ENCODE results near the gene B4GAT1.

DNA sequence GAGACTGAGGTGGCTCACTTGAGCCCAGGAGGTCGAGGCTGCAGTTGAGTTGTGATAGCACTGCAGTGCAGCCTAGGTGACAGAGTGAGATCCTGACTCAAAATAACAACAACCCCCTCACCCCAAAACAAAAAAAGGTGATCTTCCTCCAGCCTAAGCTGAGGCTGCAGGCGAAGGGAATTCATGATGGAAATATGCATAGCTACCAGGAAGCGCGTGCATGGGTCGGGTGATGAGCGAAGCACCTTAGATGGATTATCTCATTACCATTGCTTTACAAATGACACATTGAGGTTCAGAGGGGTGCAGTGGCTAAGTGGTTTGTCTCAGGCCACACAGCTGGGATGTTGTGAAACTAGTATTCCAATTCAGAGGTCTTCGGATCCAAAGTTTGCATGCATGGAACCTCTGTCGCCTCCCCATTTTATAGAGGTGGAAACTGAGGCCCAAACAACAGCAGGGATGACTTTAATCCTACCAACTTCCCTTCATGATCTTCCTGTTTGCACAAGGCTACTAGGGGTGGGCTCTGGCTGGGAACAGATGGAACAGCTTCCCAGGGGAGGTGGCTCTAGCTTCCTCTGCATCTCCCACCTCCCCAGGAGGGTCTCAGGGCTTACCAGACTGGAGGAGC lies 19.5 kb upstream of the B4GAT1 start:
- no peak for TF ChIP-seq GATA2 (IDR thresholded peaks at IDR 0.05; ENCODE audit: low read depth, low read length)
- no peak for TF ChIP-seq GATA3 (IDR thresholded peaks at IDR 0.05; ENCODE audit: low read depth, low read length)
